HG03558 (cell line): ENCODE data around the gene ZCCHC7.

Source experiments
- ATAC-seq: cut with Tn5 transposase; IDR thresholded peaks from one replicate; pipeline ENCODE4 v1.9.1; 2021; ENCODE audit warnings: moderate number of reproducible peaks; ENCODE audit not compliant: unreplicated experiment; ENCODE audit errors: extremely low read depth

Gene ZCCHC7

DNA sequence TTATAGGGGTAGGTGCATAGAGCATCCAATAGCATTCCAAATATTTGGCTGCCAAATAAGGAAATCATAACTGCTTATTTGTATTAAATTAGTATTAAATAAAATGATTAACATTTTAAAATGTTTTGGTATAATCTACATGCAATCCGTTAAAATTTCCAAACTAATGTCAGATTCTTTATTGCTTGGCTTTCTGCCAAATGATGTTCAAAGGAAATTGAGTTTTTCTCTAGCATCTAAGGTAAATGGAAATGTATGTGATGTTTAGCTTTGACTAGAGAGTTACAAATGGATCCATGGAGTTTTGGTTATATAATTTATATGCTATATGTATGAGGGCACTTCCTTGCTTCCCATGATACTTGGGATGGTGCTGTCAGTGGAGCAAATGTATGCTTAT is 121.7 kb downstream of the ZCCHC7 start:
- ATAC-seq, result no peak

DNA sequence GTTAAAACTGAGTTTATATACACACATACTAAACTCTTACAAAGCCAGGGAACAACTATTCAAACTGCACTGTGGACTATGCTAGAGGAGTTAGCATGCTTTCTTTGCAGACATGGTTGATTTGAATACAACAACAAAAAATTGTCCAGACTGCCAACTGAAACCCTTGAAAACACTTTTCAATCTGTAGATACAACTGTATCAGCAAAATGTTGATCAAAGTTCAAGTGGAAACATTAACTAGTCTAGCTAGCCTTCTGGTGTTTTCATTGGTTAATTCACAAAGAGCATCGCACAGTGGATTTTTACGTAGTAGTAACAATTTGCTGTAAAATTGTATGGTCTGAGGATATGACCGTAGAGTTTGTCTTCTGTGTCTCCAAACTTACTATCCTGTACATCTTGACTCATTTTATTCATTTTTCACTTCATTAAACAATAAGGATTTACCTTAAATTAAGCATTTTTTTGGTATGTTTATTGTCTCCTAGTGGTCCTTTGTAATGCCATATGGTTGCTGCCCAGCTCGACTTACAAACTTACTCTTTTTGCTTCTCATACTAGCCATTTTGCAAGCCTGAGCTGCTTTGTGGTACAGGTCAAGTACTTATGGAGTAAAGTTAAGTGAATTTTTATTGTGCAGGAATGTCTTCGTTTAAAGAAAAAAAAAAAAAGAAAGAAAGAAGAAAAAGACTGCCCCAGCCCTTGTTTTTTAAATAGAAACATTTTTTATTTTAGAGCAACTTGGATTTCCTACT is 123.4 kb downstream of the ZCCHC7 start:
- no peak for ATAC-seq

DNA sequence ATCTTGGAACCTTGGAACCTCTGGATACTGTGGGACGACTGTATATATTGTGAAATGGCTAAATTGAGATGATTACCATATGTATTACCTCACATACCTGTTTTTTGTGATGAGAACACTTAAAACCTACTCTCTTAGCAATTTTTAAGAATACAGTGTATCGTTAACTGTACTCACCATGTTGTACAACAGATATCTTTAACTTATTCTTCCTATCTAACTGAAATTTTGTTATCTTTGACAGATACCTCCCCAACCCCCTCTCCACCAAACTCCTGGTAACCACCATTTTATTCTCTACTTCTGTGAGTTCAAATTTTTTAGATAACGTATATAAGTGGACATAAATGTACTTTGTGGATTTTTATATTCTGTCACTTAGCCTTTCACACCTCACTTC is 126.5 kb downstream of the ZCCHC7 start:
- no peak for ATAC-seq

DNA sequence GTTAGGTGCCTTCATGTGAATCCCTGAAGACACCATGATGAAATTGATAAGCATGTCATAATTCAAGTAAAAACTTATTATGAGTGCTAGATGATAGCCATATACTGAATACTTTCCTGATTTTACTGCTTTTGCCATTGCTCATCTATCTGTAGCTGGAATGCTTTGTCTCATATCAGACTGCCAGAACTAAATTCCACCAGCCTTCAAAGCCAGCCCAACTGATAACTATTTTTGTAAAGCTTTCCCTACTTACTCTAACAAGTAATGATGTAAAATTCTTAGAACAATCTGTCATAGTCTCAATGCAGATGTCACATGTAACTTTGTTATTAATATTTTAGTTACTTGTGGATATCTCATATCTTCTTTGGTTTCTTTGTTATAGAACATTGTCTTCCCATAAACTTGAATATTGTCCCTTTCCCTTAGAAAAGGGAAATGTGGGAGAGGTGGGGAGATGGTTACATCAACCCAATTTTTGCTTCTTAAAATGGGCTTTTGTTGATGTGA is 128.3 kb downstream of the ZCCHC7 start:
- no peak for ATAC-seq

DNA sequence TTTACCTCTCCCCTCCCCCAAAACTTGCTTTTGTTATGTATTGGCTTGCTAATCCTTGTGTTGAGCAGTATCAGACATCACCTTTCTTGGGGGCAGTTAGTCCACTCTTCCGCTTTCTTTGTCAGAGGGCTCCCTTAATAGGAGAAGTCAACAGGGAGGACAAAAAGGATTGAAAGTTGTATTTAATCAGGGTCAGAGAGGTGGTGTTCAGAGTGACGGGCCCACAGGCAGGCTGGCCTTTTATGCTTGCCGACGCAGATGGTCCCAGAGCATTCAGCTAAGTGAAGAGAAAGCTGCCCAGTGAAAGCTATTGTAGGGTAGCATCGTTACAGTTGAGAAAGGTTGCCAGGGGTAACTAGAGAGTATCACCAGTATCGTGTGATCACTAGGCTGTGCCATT is 131.1 kb downstream of the ZCCHC7 start:
- ATAC-seq, result no peak

DNA sequence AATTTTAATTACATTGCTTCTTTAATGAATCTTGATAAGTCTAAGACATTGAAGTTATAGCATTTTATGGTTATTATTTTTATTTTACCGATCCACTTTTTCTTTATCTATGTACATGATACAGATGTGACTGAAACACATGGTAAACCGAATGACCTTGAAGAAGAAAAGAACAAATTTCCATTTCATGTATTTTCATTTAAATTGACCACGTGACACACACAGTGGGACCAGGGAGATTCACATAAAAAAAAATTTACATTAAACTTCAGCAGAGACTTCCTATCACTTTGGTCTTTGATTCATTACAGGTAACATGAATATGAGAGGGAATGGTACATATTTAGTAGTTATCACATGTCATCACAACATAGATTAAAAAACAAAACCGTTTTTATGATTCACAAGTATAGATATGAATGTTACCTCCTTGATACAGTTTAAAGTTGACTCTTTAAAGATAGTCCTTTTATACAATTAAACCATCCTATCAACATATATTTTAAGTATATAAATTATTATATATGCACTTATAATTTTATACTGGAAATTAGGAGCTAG is 133.1 kb downstream of the ZCCHC7 start:
- no peak for ATAC-seq

DNA sequence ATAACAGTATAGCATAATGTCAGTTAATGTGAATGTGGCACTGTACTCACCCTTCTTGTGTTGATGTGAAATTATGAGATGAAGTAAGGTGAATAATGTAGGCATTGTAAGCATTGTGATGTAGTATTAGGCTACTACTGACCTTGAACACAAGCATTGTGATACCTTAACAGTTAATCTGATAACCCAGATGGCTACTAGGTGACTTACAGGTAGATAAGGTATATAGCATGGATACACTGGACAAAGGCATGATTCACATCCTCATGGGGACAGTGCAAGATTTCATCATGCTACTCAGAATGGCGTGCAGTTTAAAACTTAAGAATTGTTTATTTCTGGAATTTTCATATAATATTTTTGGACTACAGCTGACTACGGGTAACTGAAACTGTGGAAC is 134.8 kb downstream of the ZCCHC7 start:
- ATAC-seq, result no peak

DNA sequence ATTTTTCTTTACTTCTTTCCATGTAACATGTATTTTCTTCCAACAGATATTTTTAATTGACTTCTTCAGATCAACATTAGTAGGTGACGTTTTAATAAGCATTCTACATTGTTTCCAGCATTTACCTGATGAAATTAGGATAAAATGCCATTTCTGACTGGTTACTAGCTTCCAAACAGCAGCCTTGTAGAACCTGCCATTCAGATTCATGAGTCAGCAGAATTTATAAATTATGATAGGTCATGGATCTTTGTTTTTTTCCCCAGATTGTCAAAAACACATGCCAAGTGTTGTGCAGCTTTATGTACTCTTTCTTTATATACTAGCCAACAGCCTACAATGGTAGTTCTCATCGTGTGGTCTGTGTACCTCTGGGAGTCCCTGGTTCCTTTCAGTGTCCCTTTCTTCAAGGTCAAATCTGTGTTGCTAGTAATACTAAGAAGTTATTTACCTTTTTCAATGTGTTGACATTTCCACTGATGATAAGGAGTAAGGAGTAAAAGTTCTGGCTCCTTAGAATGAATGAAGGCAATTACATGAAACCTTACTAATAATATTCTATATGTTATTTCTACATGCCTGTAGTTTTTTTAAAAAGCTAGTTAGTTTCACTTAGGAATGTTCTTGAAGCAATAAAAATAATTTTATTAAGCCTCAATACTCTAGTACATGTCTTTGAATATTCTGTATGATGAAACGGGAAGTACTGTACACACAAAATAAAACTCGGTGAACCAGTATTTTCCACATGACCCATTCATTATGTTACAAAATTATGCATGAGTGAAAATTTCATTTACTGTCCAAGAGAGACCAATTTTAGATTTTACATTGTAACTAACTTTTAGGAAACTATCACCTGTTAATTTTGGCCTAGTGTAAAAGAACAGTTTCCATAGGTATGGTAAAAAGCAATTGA is 135.8 kb downstream of the ZCCHC7 start:
- no peak for ATAC-seq

DNA sequence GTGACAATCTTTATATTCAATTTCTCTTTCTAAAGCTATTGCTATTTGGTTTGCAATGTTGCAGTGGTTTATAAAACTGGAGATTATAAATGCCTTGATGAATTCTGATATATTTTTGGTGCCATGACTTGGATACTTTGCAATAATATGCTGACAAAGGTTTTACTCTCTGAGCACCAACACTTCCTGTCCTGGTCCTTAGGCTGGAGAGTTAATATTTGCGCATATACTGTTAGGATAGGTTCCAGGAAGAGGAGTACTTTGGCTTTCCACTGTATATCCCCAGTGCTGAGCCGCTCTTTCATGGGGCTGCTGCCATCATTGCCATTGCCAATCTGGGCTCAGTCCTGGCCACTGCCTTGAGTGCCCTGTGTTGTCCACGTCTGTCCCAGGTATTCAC is 139.6 kb downstream of the ZCCHC7 start:
- no peak for ATAC-seq

DNA sequence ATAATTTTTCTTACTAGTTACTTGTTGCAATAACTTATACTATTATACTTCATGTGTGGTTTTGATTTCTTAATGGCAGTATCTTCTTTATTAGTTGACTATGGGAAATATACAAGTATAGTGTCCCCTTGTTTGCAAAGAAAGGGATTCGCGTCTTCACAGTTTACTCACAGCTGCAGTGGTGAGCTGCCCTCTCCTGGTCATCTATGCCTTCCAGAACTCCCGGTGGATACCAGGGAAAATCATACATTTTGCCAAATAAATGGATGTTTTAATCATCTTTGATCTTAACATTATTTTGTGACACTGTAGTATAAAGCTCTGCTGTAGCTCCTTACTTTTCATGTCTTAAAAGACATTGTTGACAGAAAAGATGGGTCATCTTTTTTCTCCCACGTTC is 142.0 kb downstream of the ZCCHC7 start:
- ATAC-seq, result no peak

DNA sequence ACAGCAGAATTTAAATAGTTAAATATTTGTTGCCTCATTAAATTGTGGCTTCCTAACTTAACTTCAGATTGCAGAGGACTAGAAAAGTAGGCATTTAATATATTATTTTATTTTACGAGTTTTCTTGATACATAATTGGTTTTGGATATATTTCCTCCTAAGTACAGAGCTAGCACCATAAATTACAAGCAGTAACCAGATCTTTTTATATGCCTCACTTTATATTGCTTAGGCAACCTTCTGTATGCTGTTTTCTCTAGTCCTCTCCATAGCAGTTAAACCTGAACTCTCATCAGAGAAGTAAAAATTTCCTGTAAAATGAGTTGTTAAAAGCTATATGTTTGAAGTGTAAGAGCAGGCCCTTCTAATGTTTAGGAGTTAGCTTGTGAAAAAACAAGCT is 144.2 kb downstream of the ZCCHC7 start:
- ATAC-seq, result no peak

DNA sequence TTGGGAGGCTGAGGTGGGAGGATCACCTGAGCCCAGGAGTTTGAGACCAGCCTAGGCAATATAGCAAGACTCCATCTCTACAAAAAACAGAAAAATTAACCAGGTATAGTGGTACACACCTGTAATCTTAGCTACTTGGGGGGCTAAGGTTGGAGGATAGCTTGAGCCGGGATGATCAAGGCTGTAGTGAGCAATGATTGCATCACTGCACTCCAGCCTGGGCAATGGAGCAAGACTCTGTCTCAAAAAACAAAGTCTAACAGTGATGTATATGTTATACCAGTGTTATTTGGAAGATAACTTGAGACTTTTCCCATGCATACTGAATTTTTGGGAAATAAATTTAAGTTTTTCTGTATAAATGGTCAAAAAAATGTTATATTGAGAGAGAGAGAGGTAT is 146.3 kb downstream of the ZCCHC7 start:
- no peak for ATAC-seq

DNA sequence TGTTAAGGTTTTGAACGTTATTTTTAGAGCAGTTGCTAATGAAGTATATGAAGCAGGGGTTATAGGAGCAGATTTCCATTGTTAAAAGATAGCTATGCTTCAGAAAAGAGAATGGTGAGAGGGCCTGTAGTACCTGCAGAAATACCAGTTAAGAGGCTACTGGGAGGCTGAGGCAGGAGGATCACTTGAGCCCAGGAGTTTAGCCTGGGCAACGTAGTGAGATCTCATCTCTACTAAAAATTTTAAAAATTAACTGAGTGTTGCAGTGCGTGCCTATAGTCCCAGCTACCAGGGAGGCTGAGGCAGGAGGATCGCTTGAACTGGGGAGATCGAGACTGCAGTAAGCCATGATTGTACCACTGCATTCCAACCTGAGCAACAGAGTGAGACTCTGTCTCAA is 148.8 kb downstream of the ZCCHC7 start:
- no peak for ATAC-seq

DNA sequence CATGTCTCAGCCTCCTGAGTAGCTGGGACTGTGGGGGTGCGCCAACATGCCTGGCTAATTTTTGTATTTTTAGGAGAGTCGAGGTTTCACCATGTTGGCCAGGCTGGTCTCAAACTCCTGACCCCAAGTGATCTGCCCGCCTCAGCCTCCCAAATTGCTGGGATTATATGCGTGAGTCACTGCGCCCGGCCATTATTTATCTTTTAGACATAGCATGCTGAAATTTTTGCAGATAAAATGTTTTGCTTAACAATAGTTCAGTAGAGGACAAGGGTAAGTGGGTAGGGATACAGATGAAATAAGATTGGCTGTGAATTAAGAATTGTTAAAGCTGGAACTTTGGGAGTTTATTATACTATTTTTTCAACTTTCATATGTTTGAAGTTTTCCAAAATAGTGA is 151.3 kb downstream of the ZCCHC7 start:
- no peak for ATAC-seq

DNA sequence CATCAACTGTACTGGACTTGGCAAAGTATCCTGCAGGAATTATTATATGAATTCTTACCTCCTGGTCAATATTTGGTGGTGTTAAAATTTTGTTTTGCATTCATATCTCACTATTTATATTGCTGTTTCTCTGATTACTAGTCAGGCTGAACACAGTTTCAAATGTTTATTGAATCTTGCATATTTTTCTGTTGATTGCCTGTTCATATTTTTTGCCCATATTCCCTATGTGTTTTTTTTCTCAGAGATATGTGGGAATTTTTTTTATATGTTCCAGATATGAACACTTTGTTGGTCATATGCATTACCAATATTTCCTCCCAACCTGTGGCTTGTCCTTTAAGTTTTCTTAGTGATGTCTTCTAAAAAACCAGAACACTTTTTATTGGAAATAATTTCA is 153.2 kb downstream of the ZCCHC7 start:
- no peak for ATAC-seq

DNA sequence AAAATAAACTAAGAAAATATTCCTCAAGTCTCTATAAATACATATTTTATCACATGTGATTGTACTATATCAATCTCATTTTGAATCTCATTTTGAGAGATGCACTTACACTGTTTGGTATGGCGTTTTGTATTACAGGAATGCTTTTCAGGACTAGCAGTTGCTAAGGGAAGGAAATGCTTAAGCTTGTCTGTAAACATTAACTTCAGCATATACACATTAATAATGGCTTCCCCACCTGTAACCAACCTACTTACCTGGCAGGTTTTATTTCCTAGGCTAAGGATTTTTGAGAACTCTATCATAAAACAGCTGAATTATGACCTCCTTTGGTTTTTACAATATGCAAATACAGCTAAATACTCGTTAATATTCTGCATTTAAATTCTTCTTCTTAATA is 161.2 kb downstream of the ZCCHC7 start:
- no peak for ATAC-seq

DNA sequence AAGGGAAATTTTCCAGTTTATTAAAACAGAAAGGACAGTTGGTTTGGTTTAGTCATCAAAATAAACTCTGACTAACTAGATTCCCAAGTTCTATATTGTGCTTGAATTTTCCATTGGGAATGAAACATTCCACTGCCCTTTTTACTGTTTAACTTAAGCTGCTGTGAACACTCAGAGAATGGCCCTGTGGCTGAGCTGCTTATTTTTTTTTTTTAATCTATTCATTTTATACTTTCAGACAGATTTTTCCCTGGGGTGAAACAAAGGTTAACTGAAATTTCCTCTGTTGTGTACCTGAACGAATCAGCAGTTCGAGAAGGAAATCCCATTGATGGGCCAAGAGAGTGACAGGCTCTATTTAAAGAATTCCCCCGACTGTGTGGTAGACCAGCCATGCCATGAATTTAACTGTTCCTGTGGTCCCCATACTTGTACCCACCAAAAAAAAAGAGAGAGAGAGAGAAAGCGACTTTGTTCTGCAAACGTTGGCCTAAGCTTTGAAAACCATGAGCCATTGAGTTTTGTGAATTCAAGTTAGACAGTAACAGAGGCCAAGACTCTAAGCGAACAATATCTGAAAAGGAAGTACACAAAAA is 163.5 kb downstream of the ZCCHC7 start:
- no peak for ATAC-seq

DNA sequence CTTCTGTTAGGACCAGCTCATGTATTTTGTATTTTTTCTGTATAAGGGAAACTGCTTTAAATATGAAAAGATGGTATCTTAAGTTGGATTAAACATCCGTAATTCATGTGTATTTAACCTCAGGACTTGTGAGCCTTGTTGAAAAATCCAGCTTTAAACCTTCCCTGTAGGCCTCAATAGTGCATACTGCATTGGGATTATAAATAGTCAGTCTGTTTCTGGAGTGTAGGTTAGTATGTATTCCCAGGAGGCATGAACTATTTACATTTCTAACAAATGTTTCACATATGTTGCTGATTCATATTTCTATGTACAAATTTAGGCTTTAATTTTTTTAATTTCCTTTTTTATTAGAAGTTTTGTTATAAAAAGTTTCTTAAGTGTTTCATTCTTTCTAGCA is 164.3 kb downstream of the ZCCHC7 start:
- ATAC-seq, result no peak

DNA sequence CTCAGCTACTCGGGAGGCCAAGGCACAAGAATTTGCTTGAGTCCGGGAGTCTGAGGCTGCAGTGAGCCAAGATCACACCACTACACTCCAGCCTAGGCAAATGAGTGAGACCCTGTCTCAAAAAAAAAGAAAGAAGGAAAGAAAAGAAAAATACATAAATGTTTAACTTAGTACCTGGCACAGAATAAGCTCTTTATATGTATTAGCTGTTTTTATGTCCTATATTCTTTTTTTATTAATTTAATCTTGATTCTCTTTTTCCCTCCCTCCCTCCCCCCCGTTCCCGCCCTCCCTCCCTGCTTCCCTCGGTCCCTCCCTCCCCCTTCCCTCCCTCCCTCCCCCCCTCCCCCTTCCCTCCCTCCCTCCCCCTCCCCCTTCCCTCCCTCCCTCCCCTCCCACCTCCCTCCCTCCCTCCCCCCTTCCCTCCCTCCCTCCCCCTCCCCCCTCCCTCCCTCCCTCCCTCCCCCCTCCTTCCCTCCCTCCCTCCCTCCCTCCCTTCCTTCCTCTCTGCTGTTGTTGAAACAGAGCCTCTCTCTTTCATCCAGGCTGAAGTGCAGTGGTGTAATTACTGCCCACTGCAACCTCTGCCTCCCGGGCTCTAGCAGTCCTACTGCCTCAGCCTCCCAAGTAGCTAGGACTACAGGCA is 166.3 kb downstream of the ZCCHC7 start:
- ATAC-seq, result no peak

DNA sequence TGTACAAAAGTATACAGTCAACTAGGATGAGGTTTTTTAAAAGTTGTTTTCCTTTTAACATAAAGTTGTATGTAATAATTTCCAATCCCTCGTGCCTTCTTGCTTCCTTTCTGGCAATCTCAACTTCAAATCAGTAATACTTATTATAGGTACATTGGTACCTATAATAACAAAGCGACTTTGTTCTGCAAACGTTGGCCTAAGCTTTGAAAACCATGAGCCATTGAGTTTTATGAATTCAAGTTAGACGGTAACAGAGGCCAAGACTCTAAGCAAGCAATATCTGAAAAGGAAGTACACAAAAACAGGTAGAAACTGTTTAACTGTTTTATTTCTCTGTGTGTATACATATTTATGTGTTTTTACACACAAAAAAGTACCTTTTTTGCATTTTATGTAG is 166.9 kb downstream of the ZCCHC7 start:
- ATAC-seq, result no peak
